A549 (cell line): ENCODE data around the gene PLCB3. TPM values are rescaled to one million over a fixed set of nuclear protein-coding genes. Genes with fewer than 3 reads are reported as not detected.

Source experiments
- ATAC-seq, 2 experiments: fragments of 200-7000 bp in 1 of 2; fragments of >200 bp in 1 of 2; cut with Nextera tagmentation in 1 of 2; cut with Tn5 transposase in 1 of 2; 3 replicates each; pipeline versions ENCODE4 v1.8.0 to v1.9.1; 2018 to 2020; ENCODE audit warnings: mild to moderate bottlenecking in 1 of 2, moderate library complexity in 1 of 2
- CTCF ChIA-PET: fragments of 300-600 bp; sonication (Branson Sonifier 250); formaldehyde crosslinking; extraction: SDS; loops from one replicate; lab custom pipeline; 2021; ENCODE audit warnings: antibody characterized with exemption, inconsistent platforms; lab: Yijun Ruan, JAX
- POLR2A ChIA-PET: fragments of 350-600 bp; formaldehyde crosslinking; extraction: SDS; loops from one replicate; lab custom pipeline; 2021; ENCODE audit warnings: antibody characterized with exemption, inconsistent platforms; lab: Yijun Ruan, JAX
- DNase-seq, 2 experiments: peaks; one replicate each; pipeline versions ENCODE4 v3.0.0 to v3.0.0-alpha.2; 2011 to 2016; ENCODE audit warnings: low read depth in 1 of 2, low spot score in 1 of 2
- FAIRE-seq: peaks from 2 replicates; lab custom pipeline; 2011; peaks lifted over from hg19 to GRCh38; lab: Jason Lieb, UNC
- H3K27ac ChIP-seq, 2 experiments: fragments of >200 bp; sonication (Bioruptor Twin); formaldehyde crosslinking; 3 replicates each; pipeline ENCODE4 v1.5.1; 2016 to 2017
- H3K4me1 ChIP-seq: fragments of >200 bp; sonication (Bioruptor Twin); formaldehyde crosslinking; 3 replicates; pipeline ENCODE4 v1.6.1; 2016
- H3K4me2 ChIP-seq: fragments of >200 bp; sonication (Bioruptor Twin); formaldehyde crosslinking; 3 replicates; pipeline ENCODE4 v1.6.1; 2016
- H3K4me3 ChIP-seq: fragments of >200 bp; sonication (Bioruptor Twin); formaldehyde crosslinking; 3 replicates; pipeline ENCODE4 v1.5.1; 2016
- H3K9me3 ChIP-seq: fragments of >200 bp; sonication (Bioruptor Twin); formaldehyde crosslinking; 3 replicates; pipeline ENCODE4 v1.6.1; 2016
- BCL3 ChIP-seq: fragments of >200 bp; sonication (Bioruptor Twin); formaldehyde crosslinking; IDR thresholded peaks from 3 replicates; pipeline ENCODE4 v1.6.1; 2016
- BHLHE40 ChIP-seq: IDR thresholded peaks from 2 replicates; pipeline ENCODE4 v1.6.1; 2012; ENCODE audit warnings: low read depth, low read length, inconsistent platforms
- CBX2 ChIP-seq: fragments of 200-600 bp; sonication (generic); IDR thresholded peaks from 2 replicates; pipeline ENCODE4 v1.6.1; 2016; ENCODE audit warnings: low read depth, mild to moderate bottlenecking, borderline replicate concordance
- CEBPB ChIP-seq, 2 experiments: fragments of >200 bp in 1 of 2; sonication (Bioruptor Twin) in 1 of 2; formaldehyde crosslinking in 1 of 2; IDR thresholded peaks; 2 replicates each; pipeline ENCODE4 v1.6.1; 2012 to 2016
- CHD2 ChIP-seq: fragments of 150-350 bp; IDR thresholded peaks from 2 replicates; pipeline ENCODE4 v1.6.1; 2014; ENCODE audit warnings: low read length; ENCODE audit not compliant: partially characterized antibody
- E2F6 ChIP-seq: IDR thresholded peaks from 2 replicates; pipeline ENCODE4 v1.6.1; 2012; ENCODE audit warnings: low read depth, borderline replicate concordance
- EHMT2 ChIP-seq: fragments of 200-600 bp; sonication (generic); IDR thresholded peaks from 2 replicates; pipeline ENCODE4 v1.6.1; 2016; ENCODE audit warnings: antibody characterized with exemption, low read depth, mild to moderate bottlenecking, moderate library complexity
- EP300 ChIP-seq, 2 experiments: fragments of >200 bp; sonication (Bioruptor Twin); formaldehyde crosslinking; IDR thresholded peaks; 2 replicates in 1 of 2; 3 replicates in 1 of 2; pipeline ENCODE4 v1.6.1; 2016 to 2017
- ESRRA ChIP-seq: fragments of 150-350 bp; IDR thresholded peaks from 2 replicates; pipeline ENCODE4 v1.6.1; 2014; ENCODE audit warnings: mild to moderate bottlenecking, low read length, borderline replicate concordance
- FOSB ChIP-seq: fragments of 250-450 bp; sonication (Bioruptor Pico); IDR thresholded peaks from 2 replicates; pipeline ENCODE4 v1.5.0; 2020; ENCODE audit warnings: mild to moderate bottlenecking, moderate library complexity
- FOSL2 ChIP-seq, 2 experiments: fragments of 450-650 bp in 1 of 2; fragments of >200 bp in 1 of 2; sonication (Bioruptor Twin) in 1 of 2; formaldehyde crosslinking; IDR thresholded peaks; 2 replicates each; pipeline versions ENCODE4 v1.5.0 to v1.6.1; 2016 to 2020; ENCODE audit warnings: mild to moderate bottlenecking in 1 of 2, moderate library complexity in 1 of 2
- HES2 ChIP-seq: fragments of >200 bp; sonication (Bioruptor Twin); formaldehyde crosslinking; IDR thresholded peaks from 2 replicates; pipeline ENCODE4 v1.6.1; 2016
- HEYL ChIP-seq: fragments of 250-450 bp; sonication (Bioruptor Pico); IDR thresholded peaks from 2 replicates; pipeline ENCODE4 v1.8.0; 2021; ENCODE audit warnings: mild to moderate bottlenecking, moderate library complexity
- HMGXB4 ChIP-seq: fragments of 250-450 bp; sonication (Bioruptor Pico); IDR thresholded peaks from 2 replicates; pipeline ENCODE4 v1.5.0; 2021; ENCODE audit warnings: mild to moderate bottlenecking, moderate library complexity, borderline replicate concordance
- HOXB13 ChIP-seq: fragments of 250-450 bp; sonication (Bioruptor Pico); IDR thresholded peaks from 2 replicates; pipeline ENCODE4 v1.5.0; 2020; ENCODE audit warnings: low read depth, mild to moderate bottlenecking, moderate library complexity
- HOXB5 ChIP-seq: fragments of 250-450 bp; sonication (Bioruptor Pico); IDR thresholded peaks from 2 replicates; pipeline ENCODE4 v1.5.0; 2020; ENCODE audit warnings: mild to moderate bottlenecking, moderate library complexity
- JUN ChIP-seq, 2 experiments: fragments of >200 bp; sonication (Bioruptor Twin); formaldehyde crosslinking; IDR thresholded peaks; 2 replicates in 1 of 2; 3 replicates in 1 of 2; pipeline ENCODE4 v1.6.1; 2016 to 2017
- JUNB ChIP-seq: fragments of >200 bp; sonication (Bioruptor Twin); formaldehyde crosslinking; IDR thresholded peaks from 2 replicates; pipeline ENCODE4 v1.6.1; 2016
- KDM1A ChIP-seq: fragments of 200-600 bp; sonication (generic); IDR thresholded peaks from 2 replicates; pipeline ENCODE4 v1.6.1; 2016; ENCODE audit warnings: low read depth, mild to moderate bottlenecking
- KDM5A ChIP-seq: fragments of 200-600 bp; sonication (generic); IDR thresholded peaks from 2 replicates; pipeline ENCODE4 v1.6.1; 2016; ENCODE audit warnings: antibody characterized with exemption, mild to moderate bottlenecking
- MAFK ChIP-seq: fragments of 450-650 bp; IDR thresholded peaks from 2 replicates; pipeline ENCODE4 v1.6.1; 2014; ENCODE audit not compliant: partially characterized antibody
- MAX ChIP-seq: IDR thresholded peaks from 2 replicates; pipeline ENCODE4 v1.6.1; 2012
- MYC ChIP-seq: IDR thresholded peaks from 2 replicates; pipeline ENCODE4 v1.6.1; 2012; ENCODE audit warnings: mild to moderate bottlenecking, inconsistent platforms, low read length, improper control_type of control experiment, borderline replicate concordance
- NR3C1 ChIP-seq: fragments of >200 bp; sonication (Bioruptor Twin); formaldehyde crosslinking; IDR thresholded peaks from 3 replicates; pipeline ENCODE4 v1.6.1; 2017
- PBX3 ChIP-seq: IDR thresholded peaks from 2 replicates; pipeline ENCODE4 v1.6.1; 2012
- PHF8 ChIP-seq: fragments of 200-600 bp; sonication (generic); IDR thresholded peaks from 2 replicates; pipeline ENCODE4 v1.6.1; 2016; ENCODE audit warnings: low read depth, mild to moderate bottlenecking, antibody characterized with exemption, moderate library complexity, borderline replicate concordance
- POLR2A ChIP-seq: IDR thresholded peaks from 2 replicates; pipeline ENCODE4 v1.6.1; 2012; ENCODE audit warnings: mild to moderate bottlenecking, low read length
- RAD21 ChIP-seq, 2 experiments: fragments of >200 bp in 1 of 2; sonication (Bioruptor Twin) in 1 of 2; formaldehyde crosslinking in 1 of 2; IDR thresholded peaks in 1 of 2; conservative IDR thresholded peaks in 1 of 2; 2 replicates in 1 of 2; 3 replicates in 1 of 2; pipeline ENCODE4 v1.6.1; 2012 to 2018; ENCODE audit warnings: inconsistent platforms in 1 of 2
- TFCP2L1 ChIP-seq: fragments of 250-450 bp; sonication (Bioruptor Pico); IDR thresholded peaks from 2 replicates; pipeline ENCODE4 v1.5.0; 2021; ENCODE audit warnings: mild to moderate bottlenecking
- TP53 ChIP-seq: fragments of 250-450 bp; sonication (Bioruptor Pico); IDR thresholded peaks from 2 replicates; pipeline ENCODE4 v1.5.0; 2021; ENCODE audit warnings: mild to moderate bottlenecking, moderate library complexity
- USF2 ChIP-seq: fragments of 450-650 bp; IDR thresholded peaks from 2 replicates; pipeline ENCODE4 v1.6.1; 2014; ENCODE audit warnings: antibody characterized with exemption
- ZNF302 ChIP-seq: fragments of 250-450 bp; sonication (Bioruptor Pico); IDR thresholded peaks from 2 replicates; pipeline ENCODE4 v1.9.0; 2021; ENCODE audit warnings: inconsistent platforms, mild to moderate bottlenecking, moderate library complexity
- WGBS: methylation state at CpG from one replicate; pipeline ENCODE4 v1.1.6; 2017; ENCODE audit errors: missing lambda C conversion rate; 5-methylcytosine and 5-hydroxymethylcytosine counted together
- polyA plus RNA-seq, 4 experiments: library from polyadenylated mRNA; depleted of rRNA in 3 of 4; stranded (reverse); fragments of >200 nt; fragmentation: RNase III in 1 of 4; extraction: RNeasy Plus Mini Kit Qiagen cat#74134 plus additional on column Dnase treatment in 1 of 4; gene quantifications; 2 replicates in 3 of 4; 3 replicates in 1 of 4; pipeline ENCODE4 v1.2.3, GENCODE V29; 2011 to 2017

PLCB3 gene
- polyA plus RNA-seq, 2 of the 4 experiments (the other 2 are of a cell fraction) = 8.8 to 21.2 TPM

- TF ChIP-seq HES2 = no peak
- no peak for TF ChIP-seq HOXB5 (CRISPR knock-in tag)
- TF ChIP-seq FOSL2 (IDR thresholded peaks at IDR 0.05) = no peak
- no peak for TF ChIP-seq FOSL2 (CRISPR knock-in tag; IDR thresholded peaks at IDR 0.05)
- TF ChIP-seq CBX2 = no peak
- no peak for TF ChIP-seq JUNB
- TF ChIP-seq E2F6 = peak; percentile 42; the same call in 1 of the 2 replicates
- 0 out of 2 replicates have a peak, but pooled peaks have one; percentile 26 for TF ChIP-seq PHF8
- no peak for TF ChIP-seq TFCP2L1 (CRISPR knock-in tag)
- TF ChIP-seq PBX3 = 0 out of 2 replicates have a peak, but pooled peaks have one; percentile 10
- TF ChIP-seq BHLHE40 = no peak
- TF ChIP-seq EP300 (IDR thresholded peaks at IDR 0.05) = no peak
- peak; percentile 61 for TF ChIP-seq POLR2A
- peak; percentile 59; the same call in 1 of the 2 replicates for TF ChIP-seq MAX
- TF ChIP-seq CHD2 = no peak
- no peak for TF ChIP-seq HOXB13
- peak in 1 of 2 experiments; percentile 49; a peak in 2 of 5 replicates for TF ChIP-seq RAD21 (conservative IDR thresholded peaks at IDR 0.05 in 1 of 2, IDR thresholded peaks at IDR 0.05 in 1 of 2)
- TF ChIP-seq ZNF302 (CRISPR knock-in tag) = no peak
- TF ChIP-seq FOSB (CRISPR knock-in tag) = peak; percentile 73
- no peak for TF ChIP-seq TP53 (CRISPR knock-in tag)
- no peak for TF ChIP-seq NR3C1
- 0 out of 2 replicates have a peak, but pooled peaks have one; percentile 39 for TF ChIP-seq MYC
- no peak for TF ChIP-seq KDM1A
- TF ChIP-seq, all 56 proteins: peak for 12
Observed at GRCh38 chr11:64305691-64306562, 54.6 kb downstream of the PLCB3 start (continued).

GRCh38 chr11:64306563-64306875 is 55.2 kb downstream of the PLCB3 start:
- TF ChIP-seq HOXB13 (no peak), BCL3 (no peak), HEYL (CRISPR knock-in tag) (no peak), ESRRA (no peak), JUN (IDR thresholded peaks at IDR 0.05) (no peak), PHF8 (no peak), FOSB (CRISPR knock-in tag) (no peak), USF2 (no peak), KDM5A (no peak), EHMT2 (no peak), CHD2 (no peak), HMGXB4 (no peak), KDM1A (no peak), MAFK (no peak), CEBPB (IDR thresholded peaks at IDR 0.05) (no peak), EP300 (IDR thresholded peaks at IDR 0.05) (no peak), HOXB5 (CRISPR knock-in tag) (no peak)
- H3K27ac ChIP-seq = peak overlapping the region; percentile 85 to 94
- FAIRE-seq = no peak
- POLR2A ChIA-PET = interaction anchor here (1.0 to 1.2 kb wide), 2 partner anchors 25 to 48 kb away, joined by 3 read pairs; no protein-coding TSS in a partner anchor
- H3K9me3 ChIP-seq = no peaks in the 10 kb centered on the region
- H3K4me1 ChIP-seq = peaks cover 20% of the 10 kb centered on the region
- peak overlapping the region; percentile 99 for H3K4me2 ChIP-seq
- no peak for ATAC-seq
- WGBS = 17% methylated on average over 9 of the region's 9 CpGs
- peak overlapping the region; percentile 73 for H3K4me3 ChIP-seq
- CTCF ChIA-PET = interaction anchor here (1.3 to 20.7 kb wide), 5 partner anchors 9 to 60 kb away, joined by 4 to 996 read pairs (median 206); partner anchors contain the start of genes BAD, CCDC88B, FKBP2 and GPR137
- no peak for DNase-seq
